GM12878 (cell line): ENCODE results near the gene FHOD3. TPM values are rescaled to one million over a fixed set of nuclear protein-coding genes. Genes with fewer than 3 reads are reported as not detected.
A peak's percentile ranks its signal among the peaks of the same experiment; 100 is the strongest.

Experiments
- ATAC-seq: fragments of 200-7000 bp; cut with Tn5 transposase; 3 replicates; pipeline ENCODE4 v1.9.1; 2020; ENCODE audit warnings: mild to moderate bottlenecking, moderate library complexity
- BruUV-seq: library from RNA; stranded (reverse); fragments of 400-500 nt; replicated peaks from 2 replicates; lab custom pipeline; 2021; lab: Mats Ljungman, UMichigan
- CTCF ChIA-PET: fragments of 300-600 bp; sonication (Branson Sonifier 250); formaldehyde crosslinking; extraction: SDS; loops from one replicate; lab custom pipeline; 2021; ENCODE audit warnings: inconsistent platforms; lab: Yijun Ruan, JAX
- POLR2A ChIA-PET: fragments of 350-600 bp; formaldehyde crosslinking; extraction: SDS; loops from one replicate; lab custom pipeline; 2021; ENCODE audit warnings: inconsistent platforms; lab: Charles Lee
- RAD21 ChIA-PET: fragments of 300-600 bp; sonication (Branson Sonifier 250); formaldehyde crosslinking; loops from one replicate; lab custom pipeline; 2023; ENCODE audit warnings: antibody characterized with exemption; ENCODE audit not compliant: unreplicated experiment; lab: Charles Lee
- SMC1A ChIA-PET: fragments of 300-600 bp; sonication (Branson Sonifier 250); formaldehyde crosslinking; loops from one replicate; lab custom pipeline; 2023; ENCODE audit not compliant: unreplicated experiment, uncharacterized antibody; lab: Charles Lee
- DNase-seq: peaks from one replicate; pipeline ENCODE4 v3.0.0-alpha.2; 2011; ENCODE audit warnings: low read depth, low spot score
- FAIRE-seq: peaks from 3 replicates; lab custom pipeline; 2011; peaks lifted over from hg19 to GRCh38; lab: Jason Lieb, UNC
- H2AFZ ChIP-seq: 2 replicates; pipeline ENCODE4 v1.6.0; 2011; ENCODE audit warnings: low read depth, low read length, control low read depth; ENCODE audit not compliant: control insufficient read depth
- H3K27ac ChIP-seq: 2 replicates; pipeline ENCODE4 v1.5.1; 2011; ENCODE audit warnings: control low read depth; ENCODE audit not compliant: control insufficient read depth, insufficient read depth
- H3K27me3 ChIP-seq, 2 experiments: replicated peaks in 1 of 2; 2 replicates each; pipeline versions ENCODE4 v1.6.0 to v1.6.1; 2011; ENCODE audit warnings: low read length in 1 of 2; ENCODE audit not compliant: control insufficient read depth in 2 of 2, insufficient read depth in 2 of 2
- H3K36me3 ChIP-seq, 2 experiments: 2 replicates each; pipeline ENCODE4 v1.5.1; 2011; ENCODE audit warnings: low read length in 1 of 2; ENCODE audit not compliant: control insufficient read depth in 2 of 2, insufficient read depth in 2 of 2
- H3K4me1 ChIP-seq: 2 replicates; pipeline ENCODE4 v1.6.1; 2011; ENCODE audit warnings: mild to moderate bottlenecking, low read length, moderate library complexity, mixed read lengths; ENCODE audit not compliant: control insufficient read depth, insufficient read depth
- H3K4me2 ChIP-seq: 2 replicates; pipeline ENCODE4 v1.6.0; 2011; ENCODE audit warnings: control low read depth; ENCODE audit not compliant: control insufficient read depth, insufficient read depth
- H3K4me3 ChIP-seq: fragments of 200-600 bp; sonication (generic); 2 replicates; pipeline ENCODE4 v1.5.1; 2016
- H3K79me2 ChIP-seq: 2 replicates; pipeline ENCODE4 v1.6.0; 2011; ENCODE audit warnings: low read length; ENCODE audit not compliant: control insufficient read depth, insufficient read depth
- H3K9ac ChIP-seq: 2 replicates; pipeline ENCODE4 v1.8.0; 2011; ENCODE audit warnings: low read length, control low read depth, mixed read lengths; ENCODE audit not compliant: control insufficient read depth, insufficient read depth
- H3K9me3 ChIP-seq: replicated peaks from 3 replicates; pipeline ENCODE4 v1.5.1; 2011; ENCODE audit warnings: mild to moderate bottlenecking, low read length; ENCODE audit not compliant: control insufficient read depth, insufficient read depth
- H4K20me1 ChIP-seq: 2 replicates; pipeline ENCODE4 v1.6.0; 2011; ENCODE audit not compliant: control insufficient read depth, insufficient read depth
- CREM ChIP-seq: IDR thresholded peaks from 2 replicates; pipeline ENCODE4 v1.6.1; 2014; ENCODE audit warnings: antibody characterized with exemption, low read depth
- NRF1 ChIP-seq: conservative IDR thresholded peaks from 2 replicates; pipeline ENCODE4 v1.6.1; 2011; ENCODE audit warnings: mild to moderate bottlenecking, low read depth, low read length, improper control_type of control experiment
- POLR2AphosphoS2 ChIP-seq: IDR thresholded peaks from 2 replicates; pipeline ENCODE4 v1.6.1; 2011; ENCODE audit warnings: low read depth, mild to moderate bottlenecking, low read length, improper control_type of control experiment, moderate library complexity
- STAT3 ChIP-seq: IDR thresholded peaks from 2 replicates; pipeline ENCODE4 v1.6.1; 2011; ENCODE audit warnings: low read depth, low read length, improper control_type of control experiment
- YBX1 ChIP-seq: fragments of 450-650 bp; IDR thresholded peaks from 2 replicates; pipeline ENCODE4 v1.6.1; 2016; ENCODE audit warnings: antibody characterized with exemption
- ZNF217 ChIP-seq: fragments of 450-650 bp; IDR thresholded peaks from 2 replicates; pipeline ENCODE4 v1.6.1; 2017; ENCODE audit warnings: antibody characterized with exemption, mild to moderate bottlenecking
- WGBS: methylation state at CpG from one replicate; pipeline ENCODE4 v1.1.6; 2016; ENCODE audit warnings: low lambda C conversion rate; ENCODE audit not compliant: insufficient replicate concordance, insufficient coverage; ENCODE audit errors: missing lambda C conversion rate; 5-methylcytosine and 5-hydroxymethylcytosine counted together
- in situ Hi-C: fragments of 300-500 bp; cut with MboI; formaldehyde crosslinking; loops from 9 replicates; pipeline ENCODE4 v1.14.3; 2018; ENCODE audit warnings: mixed read lengths
- intact Hi-C: fragments of 100-400 bp; cut with micrococcal nuclease; formaldehyde crosslinking; loops from one replicate; pipeline ENCODE4 v1.14.2; 2022; ENCODE audit not compliant: unreplicated experiment
- polyA plus RNA-seq, 11 experiments: library from polyadenylated mRNA; depleted of rRNA in 4 of 11; unstranded in 6 of 11; stranded (reverse) in 5 of 11; fragments of >200 nt; fragmentation: Nextera tagmentation in 4 of 11; fragmentation: Illumina TruSeq in 1 of 11; extraction: Ambion mirVana in 4 of 11; extraction: Trizol in 1 of 11; gene quantifications; 1 replicate in 1 of 11; 2 replicates in 10 of 11; pipeline versions ENCODE4 v1.2.1 to v1.2.3, GENCODE V29; 2011 to 2016; ENCODE audit warnings: inconsistent platforms in 2 of 11, missing spikeins in 2 of 11, low read depth in 1 of 11
- total RNA-seq, 4 experiments: library from RNA; depleted of rRNA in 3 of 4; stranded (reverse); fragments of >200 nt in 3 of 4; fragmentation: Illumina TruSeq in 1 of 4; extraction: Trizol in 1 of 4; gene quantifications; 2 replicates each; pipeline versions ENCODE4 v1.2.1 to v1.2.3, GENCODE V29; 2013 to 2021
- TF ChIP-seq, protein P1 (sequence below): fragments of 450-650 bp; IDR thresholded peaks from 2 replicates; pipeline ENCODE4 v1.6.1; 2017; ENCODE audit warnings: low read depth, mild to moderate bottlenecking, moderate library complexity

Gene FHOD3
- total and polyA plus RNA-seq, 10 of the 15 experiments (the other 5 are each of a cell fraction or from before 2014, with no cell fraction given), result 0.77 to 26.7 (median 10.4) TPM

DNA sequence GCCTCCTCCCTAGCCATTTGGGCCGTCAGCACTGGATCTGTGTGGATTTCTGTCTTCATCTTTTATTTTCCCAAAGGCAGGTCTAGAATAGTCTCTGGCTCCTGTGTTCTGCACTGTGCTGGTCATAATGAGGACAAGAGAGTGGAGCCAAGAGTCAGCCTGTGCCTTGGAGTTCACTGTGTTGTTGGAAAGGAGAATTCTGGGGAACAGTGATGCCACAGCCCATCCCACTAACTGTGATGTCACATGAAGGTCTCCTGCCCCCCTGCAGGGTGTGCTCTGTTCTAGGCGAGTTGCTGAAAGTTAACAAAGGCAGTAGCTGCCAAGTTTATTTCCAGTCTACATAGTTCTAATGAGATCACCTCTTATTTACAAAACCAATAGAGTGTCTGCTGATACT is 282.8 kb downstream of the FHOD3 start (continued):
- TF ChIP-seq, protein P1, sequence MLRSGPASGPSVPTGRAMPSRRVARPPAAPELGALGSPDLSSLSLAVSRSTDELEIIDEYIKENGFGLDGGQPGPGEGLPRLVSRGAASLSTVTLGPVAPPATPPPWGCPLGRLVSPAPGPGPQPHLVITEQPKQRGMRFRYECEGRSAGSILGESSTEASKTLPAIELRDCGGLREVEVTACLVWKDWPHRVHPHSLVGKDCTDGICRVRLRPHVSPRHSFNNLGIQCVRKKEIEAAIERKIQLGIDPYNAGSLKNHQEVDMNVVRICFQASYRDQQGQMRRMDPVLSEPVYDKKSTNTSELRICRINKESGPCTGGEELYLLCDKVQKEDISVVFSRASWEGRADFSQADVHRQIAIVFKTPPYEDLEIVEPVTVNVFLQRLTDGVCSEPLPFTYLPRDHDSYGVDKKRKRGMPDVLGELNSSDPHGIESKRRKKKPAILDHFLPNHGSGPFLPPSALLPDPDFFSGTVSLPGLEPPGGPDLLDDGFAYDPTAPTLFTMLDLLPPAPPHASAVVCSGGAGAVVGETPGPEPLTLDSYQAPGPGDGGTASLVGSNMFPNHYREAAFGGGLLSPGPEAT, result no peak
- no peak for TF ChIP-seq ZNF217
- peak; percentile 11; the same call in 1 of the 2 replicates for TF ChIP-seq CREM

DNA sequence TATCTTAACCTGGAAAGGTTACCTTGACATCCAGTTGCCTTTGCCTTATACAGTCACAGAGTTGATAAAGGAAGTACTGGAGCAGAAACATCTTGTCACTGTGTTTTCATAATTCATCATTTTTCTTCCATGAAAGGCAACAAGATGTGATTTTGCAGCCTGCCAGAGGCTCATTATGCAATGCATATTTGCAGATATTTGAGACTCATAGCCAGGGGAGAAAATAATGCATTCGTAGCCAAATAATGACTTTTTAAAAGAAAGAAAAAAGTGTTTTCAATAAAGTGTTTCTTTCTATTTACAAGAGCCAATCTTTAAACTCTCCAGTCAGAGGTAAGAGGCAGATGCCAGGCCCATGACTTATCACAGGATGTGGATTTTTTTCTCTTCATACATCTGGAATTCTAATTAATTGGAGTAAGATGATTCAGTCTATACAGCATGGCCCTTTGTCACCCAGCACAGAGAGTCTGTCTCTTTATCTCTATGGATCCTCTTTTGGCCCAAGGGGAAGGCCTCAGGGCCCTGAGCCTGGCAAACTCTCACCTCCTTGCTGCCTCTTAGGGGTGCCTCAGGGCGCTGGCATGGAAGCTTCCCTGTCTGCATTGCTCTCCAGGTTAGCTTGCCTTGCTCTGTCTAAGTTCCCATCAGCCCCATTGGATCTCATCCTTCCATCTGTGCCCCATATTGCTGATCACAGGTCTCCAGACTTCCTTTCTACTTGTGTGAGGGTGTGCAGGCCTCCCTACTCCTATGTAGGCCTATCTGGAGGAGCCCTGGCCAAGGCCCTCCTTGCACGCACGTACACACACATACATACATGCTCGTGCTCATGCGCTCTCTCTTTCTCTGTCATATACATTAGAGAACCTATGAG is 283.6 kb downstream of the FHOD3 start:
- Histone ChIP-seq H3K4me2 (no peak overlapping the region), H2AFZ (no peak overlapping the region), H3K9ac (no peak overlapping the region), H3K36me3 (no peaks in the 10 kb centered on the region; a peak in 2 of 4 replicates), H4K20me1 (no peaks in the 10 kb centered on the region), H3K79me2 (no peaks in the 10 kb centered on the region), H3K27me3 (no peaks in the 10 kb centered on the region), H3K4me1 (peaks cover 8% of the 10 kb centered on the region), H3K4me3 (no peak overlapping the region), H3K9me3 (peaks cover 2% of the 10 kb centered on the region; the same call in 2 of the 3 replicates), H3K27ac (no peak overlapping the region)
- in situ Hi-C loops (no loop called here), intact Hi-C loops (no loop called here)
- RAD21 ChIA-PET, result no interaction called here
- ATAC-seq (no peak), FAIRE-seq (no peak), DNase-seq (no peak)
- CTCF ChIA-PET, result interaction anchor here (2.5 kb wide), 1 partner anchor 9 kb away, joined by 9 read pairs; no protein-coding TSS in a partner anchor
- BruUV-seq, result no TSS peak
- POLR2A ChIA-PET, result no interaction called here
- no peak for TF ChIP-seq STAT3
- no peak for TF ChIP-seq NRF1
- no peak for TF ChIP-seq POLR2AphosphoS2
- TF ChIP-seq, protein P1, result no peak
- TF ChIP-seq YBX1, result no peak
- 76% methylated on average over 6 of the region's 6 CpGs for WGBS
- SMC1A ChIA-PET, result interaction anchor here (0.6 kb wide), 2 partner anchors 17 to 133 kb away, joined by 3 read pairs; no protein-coding TSS in a partner anchor
